Measurements from ENCODE around the gene COL4A1.

The COL4A1 gene

GRCh38 chr13:110291286-110291685 lies 15.7 kb downstream of the COL4A1 start:
- Histone ChIP-seq H3F3A (ENCODE audit: low read depth) (no peaks in the 10 kb centered on the region), H3K9me3 (ENCODE audit: insufficient read depth, low read depth, low read length) (no peaks in the 10 kb centered on the region; the same call in 1 of the 2 replicates), H3K36me3 (ENCODE audit: insufficient read depth, low read length) (no peaks in the 10 kb centered on the region), H3K9ac (ENCODE audit: low read depth, low read length, poor library complexity, severe bottlenecking) (no peak overlapping the region), H4K20me1 (ENCODE audit: insufficient read depth, low read length, poor library complexity, severe bottlenecking) (no peaks in the 10 kb centered on the region), H3K9me2 (replicated peaks; ENCODE audit: low read depth, low read length) (no peaks in the 10 kb centered on the region), H3K27me3 (ENCODE audit: insufficient read depth, low read length, poor library complexity, severe bottlenecking) (no peaks in the 10 kb centered on the region), H3K4me1 (ENCODE audit: insufficient read depth, low read length, poor library complexity, severe bottlenecking) (no peaks in the 10 kb centered on the region), H3K4me3 (ENCODE audit: low read length, poor library complexity, severe bottlenecking) (no peak overlapping the region), H3K79me2 (ENCODE audit: insufficient read depth, low read length) (no peaks in the 10 kb centered on the region), H2AFZ (ENCODE audit: low read length) (no peak overlapping the region), H3K4me2 (ENCODE audit: low read depth, low read length, poor library complexity, severe bottlenecking) (no peak overlapping the region)
- TF ChIP-seq EZH2phosphoT487 (IDR thresholded peaks at IDR 0.05; ENCODE audit: borderline replicate concordance) (no peak), CTCF (conservative IDR thresholded peaks at IDR 0.05; ENCODE audit: low read length) (no peak)

GRCh38 chr13:110290826-110291225 lies 16.1 kb downstream of the COL4A1 start:
- Histone ChIP-seq H4K20me1 (ENCODE audit: insufficient read depth, low read length, poor library complexity, severe bottlenecking) (no peaks in the 10 kb centered on the region), H3K9me3 (ENCODE audit: insufficient read depth, low read depth, low read length) (no peaks in the 10 kb centered on the region; the same call in 1 of the 2 replicates), H3K36me3 (ENCODE audit: insufficient read depth, low read length) (no peaks in the 10 kb centered on the region), H3K9ac (ENCODE audit: low read depth, low read length, poor library complexity, severe bottlenecking) (no peak overlapping the region), H3K79me2 (ENCODE audit: insufficient read depth, low read length) (no peaks in the 10 kb centered on the region), H3K4me3 (ENCODE audit: low read length, poor library complexity, severe bottlenecking) (no peak overlapping the region), H3F3A (ENCODE audit: low read depth) (no peaks in the 10 kb centered on the region), H2AFZ (ENCODE audit: low read length) (no peak overlapping the region), H3K4me2 (ENCODE audit: low read depth, low read length, poor library complexity, severe bottlenecking) (no peak overlapping the region), H3K9me2 (replicated peaks; ENCODE audit: low read depth, low read length) (no peaks in the 10 kb centered on the region), H3K4me1 (ENCODE audit: insufficient read depth, low read length, poor library complexity, severe bottlenecking) (no peaks in the 10 kb centered on the region), H3K27me3 (ENCODE audit: insufficient read depth, low read length, poor library complexity, severe bottlenecking) (no peaks in the 10 kb centered on the region)
- no peak for TF ChIP-seq CTCF (conservative IDR thresholded peaks at IDR 0.05; ENCODE audit: low read length)

GRCh38 chr13:110290153-110290552 lies 16.8 kb downstream of the COL4A1 start:
- Histone ChIP-seq H3K9me3 (ENCODE audit: insufficient read depth, low read depth, low read length) (no peaks in the 10 kb centered on the region; the same call in 1 of the 2 replicates), H3K4me3 (ENCODE audit: low read length, poor library complexity, severe bottlenecking) (no peak overlapping the region), H2AFZ (ENCODE audit: low read length) (no peak overlapping the region), H4K20me1 (ENCODE audit: insufficient read depth, low read length, poor library complexity, severe bottlenecking) (no peaks in the 10 kb centered on the region), H3K9me2 (replicated peaks; ENCODE audit: low read depth, low read length) (no peaks in the 10 kb centered on the region), H3K9ac (ENCODE audit: low read depth, low read length, poor library complexity, severe bottlenecking) (no peak overlapping the region), H3F3A (ENCODE audit: low read depth) (no peaks in the 10 kb centered on the region), H3K36me3 (ENCODE audit: insufficient read depth, low read length) (no peaks in the 10 kb centered on the region), H3K4me1 (ENCODE audit: insufficient read depth, low read length, poor library complexity, severe bottlenecking) (no peaks in the 10 kb centered on the region), H3K4me2 (ENCODE audit: low read depth, low read length, poor library complexity, severe bottlenecking) (no peak overlapping the region), H3K79me2 (ENCODE audit: insufficient read depth, low read length) (no peaks in the 10 kb centered on the region), H3K27me3 (ENCODE audit: insufficient read depth, low read length, poor library complexity, severe bottlenecking) (no peaks in the 10 kb centered on the region)
- no peak for TF ChIP-seq EZH2phosphoT487 (IDR thresholded peaks at IDR 0.05; ENCODE audit: borderline replicate concordance)
- no peak for TF ChIP-seq CTCF (conservative IDR thresholded peaks at IDR 0.05; ENCODE audit: low read length)

All from Loucy (cell line).